ENCODE data around the gene MYRIP. TPM values are rescaled to one million over a fixed set of nuclear protein-coding genes. Genes with fewer than 3 reads are reported as not detected.

MYRIP gene
- total RNA-seq, 1 experiment from 2014 or later = 0.59 TPM

GRCh38 chr3:40137591-40138295 is 328.3 kb downstream of the MYRIP start:
- no TSS peak for BruUV-seq (replicated peaks)
- H3K36me3 ChIP-seq (ENCODE audit: control insufficient read depth, insufficient read depth, low read length) = no peaks in the 10 kb centered on the region
- H3K9me3 Mint-ChIP-seq (ENCODE audit: unreplicated experiment) = peaks cover 21% of the 10 kb centered on the region

DNA sequence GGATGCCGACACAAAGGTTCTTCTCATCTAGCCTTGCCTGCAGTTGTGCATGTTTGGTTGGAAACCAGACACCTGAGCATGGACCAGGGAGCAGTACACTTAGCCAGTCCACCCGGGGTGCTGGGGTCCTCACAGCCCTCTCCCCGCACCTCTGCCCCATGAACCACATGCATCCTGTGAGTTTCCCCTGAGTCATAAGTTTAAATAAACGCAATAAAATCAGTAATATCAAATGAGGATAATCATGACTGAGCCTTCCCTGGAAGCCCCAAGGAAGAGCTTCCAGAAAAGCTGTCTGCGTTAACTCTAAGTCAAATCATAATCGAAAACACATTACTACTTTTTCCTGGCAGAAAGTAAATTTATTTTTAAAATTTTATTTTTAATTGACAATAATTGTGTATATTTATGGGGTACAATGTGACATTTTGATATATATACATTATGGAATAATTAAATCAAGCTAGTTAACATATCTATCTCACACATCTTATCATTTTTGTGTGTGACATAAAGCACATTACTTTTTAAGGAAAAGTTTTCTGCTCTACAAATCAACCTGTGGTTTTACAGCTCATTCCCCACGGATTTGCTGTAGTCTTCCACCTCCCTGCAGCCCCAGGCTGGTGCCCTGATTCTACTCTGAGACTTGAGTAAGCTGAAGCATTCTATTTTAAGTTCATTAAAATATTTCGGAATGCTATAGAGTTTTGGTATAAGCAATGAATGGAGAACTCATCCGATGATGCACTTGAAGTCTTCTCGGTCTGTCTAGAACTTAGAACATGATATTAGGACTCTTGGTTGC is 334.1 kb downstream of the MYRIP start:
- no TSS peak for BruUV-seq (replicated peaks)
- intact Hi-C loops (cut with micrococcal nuclease; ENCODE audit: unreplicated experiment) = no loop called here

More at GRCh38 chr3:40137591-40138295, 328.3 kb downstream of the MYRIP start:
- Mint-ChIP-seq H3K27ac (ENCODE audit: unreplicated experiment) (no peak overlapping the region), H3K4me3 (ENCODE audit: unreplicated experiment) (no peak overlapping the region), H3K27me3 (ENCODE audit: insufficient read depth, unreplicated experiment) (peaks cover 11% of the 10 kb centered on the region), H3K4me1 (ENCODE audit: low read depth, unreplicated experiment) (no peaks in the 10 kb centered on the region), H3K36me3 (ENCODE audit: insufficient read depth, unreplicated experiment) (no peaks in the 10 kb centered on the region)
- H3K27me3 ChIP-seq (replicated peaks; ENCODE audit: control insufficient read depth, insufficient read depth, low read length) = no peaks in the 10 kb centered on the region
- intact Hi-C loops (cut with micrococcal nuclease; ENCODE audit: unreplicated experiment) = no loop called here
- DNase-seq = no peak
- CTCF ChIA-PET = no interaction called here
- no peaks in the 10 kb centered on the region for H3K4me1 ChIP-seq
- TF ChIP-seq, protein P1, sequence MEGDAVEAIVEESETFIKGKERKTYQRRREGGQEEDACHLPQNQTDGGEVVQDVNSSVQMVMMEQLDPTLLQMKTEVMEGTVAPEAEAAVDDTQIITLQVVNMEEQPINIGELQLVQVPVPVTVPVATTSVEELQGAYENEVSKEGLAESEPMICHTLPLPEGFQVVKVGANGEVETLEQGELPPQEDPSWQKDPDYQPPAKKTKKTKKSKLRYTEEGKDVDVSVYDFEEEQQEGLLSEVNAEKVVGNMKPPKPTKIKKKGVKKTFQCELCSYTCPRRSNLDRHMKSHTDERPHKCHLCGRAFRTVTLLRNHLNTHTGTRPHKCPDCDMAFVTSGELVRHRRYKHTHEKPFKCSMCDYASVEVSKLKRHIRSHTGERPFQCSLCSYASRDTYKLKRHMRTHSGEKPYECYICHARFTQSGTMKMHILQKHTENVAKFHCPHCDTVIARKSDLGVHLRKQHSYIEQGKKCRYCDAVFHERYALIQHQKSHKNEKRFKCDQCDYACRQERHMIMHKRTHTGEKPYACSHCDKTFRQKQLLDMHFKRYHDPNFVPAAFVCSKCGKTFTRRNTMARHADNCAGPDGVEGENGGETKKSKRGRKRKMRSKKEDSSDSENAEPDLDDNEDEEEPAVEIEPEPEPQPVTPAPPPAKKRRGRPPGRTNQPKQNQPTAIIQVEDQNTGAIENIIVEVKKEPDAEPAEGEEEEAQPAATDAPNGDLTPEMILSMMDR (IDR thresholded peaks at IDR 0.05; ENCODE audit: insufficient read depth in 1 of 2, low read depth in 1 of 2, low read length in 1 of 2, severe bottlenecking in 1 of 2, unreplicated experiment in 1 of 2) = no peak
- H3K9me3 ChIP-seq = no peaks in the 10 kb centered on the region; the same call in 1 of the 2 replicates
- no peak overlapping the region for H3K4me3 ChIP-seq (ENCODE audit: low read depth, low read length)
- POLR2A ChIA-PET = no interaction called here

GRCh38 chr3:40148827-40149226 is 339.4 kb downstream of the MYRIP start:
- no peaks in the 10 kb centered on the region for H3K27me3 ChIP-seq (replicated peaks; ENCODE audit: control insufficient read depth, insufficient read depth, low read length)
- H3K9me3 ChIP-seq = no peaks in the 10 kb centered on the region
- no peak overlapping the region for H3K4me3 ChIP-seq (ENCODE audit: low read depth, low read length)
- Mint-ChIP-seq H3K4me3 (ENCODE audit: unreplicated experiment) (no peak overlapping the region), H3K36me3 (ENCODE audit: insufficient read depth, unreplicated experiment) (no peaks in the 10 kb centered on the region), H3K9me3 (ENCODE audit: unreplicated experiment) (no peaks in the 10 kb centered on the region), H3K27ac (ENCODE audit: unreplicated experiment) (no peak overlapping the region), H3K27me3 (ENCODE audit: insufficient read depth, unreplicated experiment) (peaks cover 12% of the 10 kb centered on the region), H3K4me1 (ENCODE audit: low read depth, unreplicated experiment) (no peaks in the 10 kb centered on the region)
- intact Hi-C loops (cut with micrococcal nuclease; ENCODE audit: unreplicated experiment) = no loop called here
- no TSS peak for BruUV-seq (replicated peaks)
- no peaks in the 10 kb centered on the region for H3K4me1 ChIP-seq
- H3K36me3 ChIP-seq (ENCODE audit: control insufficient read depth, insufficient read depth, low read length) = no peaks in the 10 kb centered on the region
- TF ChIP-seq, protein P1 (IDR thresholded peaks at IDR 0.05; ENCODE audit: insufficient read depth in 1 of 2, low read depth in 1 of 2, low read length in 1 of 2, severe bottlenecking in 1 of 2, unreplicated experiment in 1 of 2) = no peak
- no peak for DNase-seq
- ChIA-PET POLR2A (no interaction called here), CTCF (no interaction called here)

More for the DNA sequence above, 334.1 kb downstream of the MYRIP start:
- H3K4me1 Mint-ChIP-seq (ENCODE audit: low read depth, unreplicated experiment) = no peaks in the 10 kb centered on the region
- Histone ChIP-seq H3K4me1 (no peaks in the 10 kb centered on the region), H3K4me3 (ENCODE audit: low read depth, low read length) (no peak overlapping the region), H3K36me3 (ENCODE audit: control insufficient read depth, insufficient read depth, low read length) (no peaks in the 10 kb centered on the region), H3K9me3 (no peaks in the 10 kb centered on the region), H3K27me3 (replicated peaks; ENCODE audit: control insufficient read depth, insufficient read depth, low read length) (no peaks in the 10 kb centered on the region)
- TF ChIP-seq, protein P1 (IDR thresholded peaks at IDR 0.05; ENCODE audit: insufficient read depth in 1 of 2, low read depth in 1 of 2, low read length in 1 of 2, severe bottlenecking in 1 of 2, unreplicated experiment in 1 of 2) = no peak
- DNase-seq = no peak
- H3K27me3 Mint-ChIP-seq (ENCODE audit: insufficient read depth, unreplicated experiment) = peaks cover 17% of the 10 kb centered on the region
- no peaks in the 10 kb centered on the region for H3K9me3 Mint-ChIP-seq (ENCODE audit: unreplicated experiment)
- ChIA-PET POLR2A (no interaction called here), CTCF (no interaction called here)
- no peaks in the 10 kb centered on the region for H3K36me3 Mint-ChIP-seq (ENCODE audit: insufficient read depth, unreplicated experiment)
- no peak overlapping the region for H3K27ac Mint-ChIP-seq (ENCODE audit: unreplicated experiment)
- H3K4me3 Mint-ChIP-seq (ENCODE audit: unreplicated experiment) = no peak overlapping the region
